ENCODE measurements around the gene RGPD6.
"Not testable (repeated sequence)": the region's sequence is repeated elsewhere in the genome, so short reads cannot be mapped to it uniquely, and the experiment has no call there.

- not testable (repeated sequence) for TF ChIP-seq EZH2phosphoT487 (IDR thresholded peaks at IDR 0.05; ENCODE audit: borderline replicate concordance, low read depth, low read length); CTCF (conservative IDR thresholded peaks at IDR 0.05; ENCODE audit: low read length)
Measured at GRCh38 chr2:110482697-110483096, 94.3 kb downstream of the RGPD6 start.
